Tibial nerve (tissue), 4 donors: ENCODE measurements around the gene SEPTIN5. TPM values are rescaled to one million over a fixed set of nuclear protein-coding genes. Genes with fewer than 3 reads are reported as not detected.

Experiments used
- DNase-seq, 2 donors: peaks; one replicate each; pipeline ENCODE4 v3.0.0-alpha.2; 2019; ENCODE audit warnings: low spot score in 2 of 2
- H3K27ac ChIP-seq, 4 donors: fragments of 200-600 bp; sonication (generic) in 3 of 4; one replicate each; pipeline ENCODE4 v1.5.1; 2017 to 2019; ENCODE audit warnings: mild to moderate bottlenecking in 1 of 4
- H3K27me3 ChIP-seq, 2 donors: fragments of 200-600 bp; sonication (generic) in 1 of 2; one replicate each; pipeline versions ENCODE4 v1.5.1 to v1.6.0; 2017 to 2019
- H3K36me3 ChIP-seq, 3 donors: fragments of 200-600 bp; sonication (generic); one replicate each; pipeline ENCODE4 v1.5.1; 2018 to 2019
- H3K4me1 ChIP-seq, 4 donors: fragments of 200-600 bp; sonication (generic) in 3 of 4; one replicate each; pipeline ENCODE4 v1.5.1; 2017 to 2019
- H3K4me3 ChIP-seq, 4 donors: fragments of 200-600 bp; sonication (generic) in 3 of 4; one replicate each; pipeline ENCODE4 v1.5.1; 2017 to 2019; ENCODE audit warnings: mild to moderate bottlenecking in 1 of 4, moderate library complexity in 1 of 4
- H3K9me3 ChIP-seq, 4 donors: fragments of 200-600 bp; sonication (generic) in 3 of 4; one replicate each; pipeline ENCODE4 v1.5.1; 2017 to 2019
- EP300 ChIP-seq, 2 donors: sonication (generic); formaldehyde crosslinking; IDR thresholded peaks; one replicate each; pipeline ENCODE4 v1.6.1; 2017; ENCODE audit warnings: antibody characterized with exemption in 2 of 2, mild to moderate bottlenecking in 1 of 2
- POLR2A ChIP-seq, 2 donors: fragments of 450-650 bp; IDR thresholded peaks; one replicate each; pipeline ENCODE4 v1.6.1; 2017; ENCODE audit warnings: antibody characterized with exemption in 2 of 2, mild to moderate bottlenecking in 2 of 2, moderate library complexity in 2 of 2
- WGBS, 2 donors: methylation state at CpG; one replicate each; pipeline ENCODE4 v1.1.5; 2018; 5-methylcytosine and 5-hydroxymethylcytosine counted together
- total RNA-seq, 4 donors: library from RNA; depleted of rRNA; stranded (reverse); fragments of >200 nt; gene quantifications; one replicate each; pipeline ENCODE4 v1.1.0, GENCODE V29; 2016
- TF ChIP-seq, protein P1 (sequence below), 5 experiments: fragments of 200-600 bp in 3 of 5; fragments of 450-650 bp in 2 of 5; sonication (generic) in 3 of 5; IDR thresholded peaks; one replicate each; pipeline ENCODE4 v1.5.1; 2016 to 2019; ENCODE audit warnings: antibody characterized with exemption in 5 of 5, mild to moderate bottlenecking in 3 of 5, moderate library complexity in 2 of 5

The SEPTIN5 gene
- total RNA-seq, 4 donors from 2014 or later: 11.4 to 29.1 (median 25.2) TPM

DNA sequence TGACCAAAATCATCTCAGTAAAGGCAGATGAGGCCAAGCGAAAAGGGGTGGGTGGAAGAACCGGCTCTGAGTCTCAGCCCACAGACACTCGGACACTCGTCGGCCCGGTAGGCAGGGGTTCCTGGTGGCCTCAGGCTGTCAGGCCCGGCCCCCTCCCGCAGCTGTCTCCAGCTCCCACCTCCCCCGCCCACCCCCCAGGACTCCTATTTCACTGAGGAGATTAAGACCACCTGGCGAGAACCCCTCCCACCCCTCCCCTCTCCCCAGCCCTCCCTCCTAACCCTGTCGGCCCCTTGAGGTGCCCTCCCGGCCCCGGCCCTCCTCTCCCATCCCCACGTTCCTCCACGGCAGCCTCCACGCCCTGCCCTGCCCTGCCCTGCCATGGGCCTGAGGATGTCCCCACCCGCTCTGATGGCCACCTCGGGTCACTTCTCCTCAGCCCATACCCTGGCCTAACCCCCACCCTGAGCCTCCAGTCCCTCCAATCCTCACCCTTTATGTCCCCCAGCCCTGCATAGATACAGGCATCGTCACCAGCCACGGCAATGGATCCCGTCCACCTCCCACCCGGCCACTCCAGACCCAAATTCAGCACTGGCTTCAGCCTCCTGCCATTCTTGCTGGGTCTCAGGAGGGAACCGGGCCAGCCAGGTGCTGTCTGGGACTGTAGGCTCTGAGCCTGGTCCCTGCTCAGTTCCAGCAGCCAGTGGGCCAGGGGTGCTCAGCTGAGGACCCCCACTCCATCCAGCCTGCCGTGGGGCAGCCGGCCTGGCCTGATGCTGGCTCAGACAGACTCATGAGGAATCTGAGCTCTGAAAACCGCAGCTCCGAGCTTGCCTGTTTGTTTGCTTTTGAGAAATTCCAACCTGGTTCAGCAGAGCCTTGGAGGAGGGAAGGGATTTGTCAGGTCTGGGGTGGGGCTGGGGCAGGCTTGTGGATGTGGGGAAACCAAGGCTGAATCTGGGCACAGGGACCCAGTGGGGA, 36.5 kb downstream of the SEPTIN5 start:
- no peak for DNase-seq
- Histone ChIP-seq H3K9me3 (no peaks in the 10 kb centered on the region), H3K4me3 (no peak overlapping the region), H3K4me1 (peaks cover 0 to 14% (median 4%) of the 10 kb centered on the region in 4 donors), H3K27me3 (peaks cover 0 to 24% of the 10 kb centered on the region in 2 donors), H3K36me3 (no peaks in the 10 kb centered on the region), H3K27ac (no peak overlapping the region)
- TF ChIP-seq POLR2A (IDR thresholded peaks at IDR 0.05): no peak
- TF ChIP-seq EP300 (IDR thresholded peaks at IDR 0.05): no peak
- TF ChIP-seq, protein P1, sequence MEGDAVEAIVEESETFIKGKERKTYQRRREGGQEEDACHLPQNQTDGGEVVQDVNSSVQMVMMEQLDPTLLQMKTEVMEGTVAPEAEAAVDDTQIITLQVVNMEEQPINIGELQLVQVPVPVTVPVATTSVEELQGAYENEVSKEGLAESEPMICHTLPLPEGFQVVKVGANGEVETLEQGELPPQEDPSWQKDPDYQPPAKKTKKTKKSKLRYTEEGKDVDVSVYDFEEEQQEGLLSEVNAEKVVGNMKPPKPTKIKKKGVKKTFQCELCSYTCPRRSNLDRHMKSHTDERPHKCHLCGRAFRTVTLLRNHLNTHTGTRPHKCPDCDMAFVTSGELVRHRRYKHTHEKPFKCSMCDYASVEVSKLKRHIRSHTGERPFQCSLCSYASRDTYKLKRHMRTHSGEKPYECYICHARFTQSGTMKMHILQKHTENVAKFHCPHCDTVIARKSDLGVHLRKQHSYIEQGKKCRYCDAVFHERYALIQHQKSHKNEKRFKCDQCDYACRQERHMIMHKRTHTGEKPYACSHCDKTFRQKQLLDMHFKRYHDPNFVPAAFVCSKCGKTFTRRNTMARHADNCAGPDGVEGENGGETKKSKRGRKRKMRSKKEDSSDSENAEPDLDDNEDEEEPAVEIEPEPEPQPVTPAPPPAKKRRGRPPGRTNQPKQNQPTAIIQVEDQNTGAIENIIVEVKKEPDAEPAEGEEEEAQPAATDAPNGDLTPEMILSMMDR (IDR thresholded peaks at IDR 0.05): no peak
- WGBS, 2 donors: 60 to 73% methylated on average over 25 to 27 of the region's 27 CpGs

DNA sequence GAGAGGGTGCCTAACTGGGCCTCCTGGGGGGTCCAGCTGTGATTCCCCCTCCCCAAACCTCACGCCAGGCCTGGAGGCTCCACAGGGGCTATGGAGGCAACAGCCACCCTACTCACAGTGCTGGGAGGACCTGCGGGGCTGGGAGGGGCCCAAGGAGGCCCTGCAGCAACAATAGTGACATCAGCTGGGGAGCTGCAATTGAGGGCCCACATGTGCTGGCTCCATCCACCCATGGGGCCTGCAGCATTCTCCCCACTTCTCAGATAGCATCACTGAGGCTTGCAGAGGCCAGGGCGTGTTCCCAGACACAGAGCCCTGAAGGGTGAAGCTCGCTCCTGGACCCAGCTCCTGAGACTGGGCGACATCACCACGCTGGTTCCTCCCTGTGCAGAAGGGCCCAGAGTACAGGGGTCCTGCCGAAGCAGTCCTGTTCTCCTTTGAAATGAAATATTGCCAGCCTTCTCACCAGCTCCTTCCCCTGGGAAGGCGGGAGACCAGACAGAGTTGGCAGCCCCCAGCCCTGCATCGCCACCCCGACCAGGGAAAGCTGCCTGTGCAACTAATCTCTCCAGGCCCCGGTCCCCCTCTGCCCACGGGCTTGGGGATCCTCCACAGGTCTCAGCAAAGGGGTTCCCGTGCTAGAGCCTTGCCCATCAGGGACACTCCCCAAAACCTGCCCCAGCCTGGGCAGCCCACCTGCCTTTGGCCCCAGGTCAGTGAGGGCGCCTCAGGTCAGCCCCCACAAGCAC, 37.4 kb downstream of the SEPTIN5 start:
- TF ChIP-seq, protein P1 (IDR thresholded peaks at IDR 0.05): no peak
- TF ChIP-seq EP300 (IDR thresholded peaks at IDR 0.05): no peak
- no peak for TF ChIP-seq POLR2A (IDR thresholded peaks at IDR 0.05)
- peaks cover 0 to 33% of the 10 kb centered on the region in 2 donors for H3K27me3 ChIP-seq

DNA sequence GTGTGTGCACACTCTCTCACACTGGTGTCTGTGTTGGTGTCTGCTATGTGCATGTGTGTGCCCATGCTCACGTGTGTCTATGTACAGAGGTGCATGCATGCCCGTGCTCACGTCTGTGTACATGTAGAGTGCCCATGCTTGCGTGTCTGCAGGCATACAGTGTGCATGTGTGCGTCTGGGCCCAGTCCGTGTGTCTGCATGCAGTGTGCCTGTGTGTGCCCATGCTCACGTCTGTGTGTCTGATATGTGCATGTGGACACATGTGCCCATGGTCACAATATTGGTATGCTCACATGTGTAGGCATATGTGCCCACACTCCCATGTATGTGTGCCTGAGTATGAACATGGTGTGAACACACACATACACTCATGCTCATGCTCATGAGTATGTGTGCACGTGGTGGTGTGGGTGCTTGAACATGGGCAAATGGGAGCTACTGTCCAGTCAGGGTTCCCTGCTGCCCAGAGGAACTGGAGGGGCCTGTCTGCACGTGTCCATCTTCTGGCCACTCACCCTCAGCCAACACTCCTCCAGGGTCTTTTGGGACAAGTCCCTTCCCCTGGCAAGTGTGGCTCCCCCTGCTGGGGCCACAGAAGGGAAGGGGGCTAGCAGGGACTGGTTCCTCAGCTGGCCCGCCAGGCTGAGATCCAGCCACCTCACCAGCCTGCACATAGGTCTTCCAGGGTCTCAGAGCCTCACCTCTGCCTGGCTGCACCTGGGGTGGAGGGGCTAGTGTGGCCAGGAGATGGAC, 39.0 kb downstream of the SEPTIN5 start:
- Histone ChIP-seq H3K4me3 (no peak overlapping the region), H3K4me1 (peaks cover 0 to 32% (median 16%) of the 10 kb centered on the region in 4 donors), H3K27me3 (peaks cover 0 to 49% of the 10 kb centered on the region in 2 donors), H3K36me3 (no peaks in the 10 kb centered on the region), H3K27ac (no peak overlapping the region), H3K9me3 (no peaks in the 10 kb centered on the region)
- TF ChIP-seq EP300 (IDR thresholded peaks at IDR 0.05): no peak
- DNase-seq: no peak
- whole genome bisulfite sequencing, 2 donors: 86 to 92% methylated on average over 8 to 9 of the region's 10 CpGs

More for the DNA sequence above, 37.4 kb downstream of the SEPTIN5 start:
- no peaks in the 10 kb centered on the region for H3K36me3 ChIP-seq
- H3K4me1 ChIP-seq: peaks cover 0 to 23% (median 10%) of the 10 kb centered on the region in 4 donors
- H3K4me3 ChIP-seq: no peak overlapping the region
- no peaks in the 10 kb centered on the region for H3K9me3 ChIP-seq
- WGBS, 2 donors: 82 to 86% methylated on average over 8 to 9 of the region's 14 CpGs
- no peak for DNase-seq
- no peak overlapping the region for H3K27ac ChIP-seq

DNA sequence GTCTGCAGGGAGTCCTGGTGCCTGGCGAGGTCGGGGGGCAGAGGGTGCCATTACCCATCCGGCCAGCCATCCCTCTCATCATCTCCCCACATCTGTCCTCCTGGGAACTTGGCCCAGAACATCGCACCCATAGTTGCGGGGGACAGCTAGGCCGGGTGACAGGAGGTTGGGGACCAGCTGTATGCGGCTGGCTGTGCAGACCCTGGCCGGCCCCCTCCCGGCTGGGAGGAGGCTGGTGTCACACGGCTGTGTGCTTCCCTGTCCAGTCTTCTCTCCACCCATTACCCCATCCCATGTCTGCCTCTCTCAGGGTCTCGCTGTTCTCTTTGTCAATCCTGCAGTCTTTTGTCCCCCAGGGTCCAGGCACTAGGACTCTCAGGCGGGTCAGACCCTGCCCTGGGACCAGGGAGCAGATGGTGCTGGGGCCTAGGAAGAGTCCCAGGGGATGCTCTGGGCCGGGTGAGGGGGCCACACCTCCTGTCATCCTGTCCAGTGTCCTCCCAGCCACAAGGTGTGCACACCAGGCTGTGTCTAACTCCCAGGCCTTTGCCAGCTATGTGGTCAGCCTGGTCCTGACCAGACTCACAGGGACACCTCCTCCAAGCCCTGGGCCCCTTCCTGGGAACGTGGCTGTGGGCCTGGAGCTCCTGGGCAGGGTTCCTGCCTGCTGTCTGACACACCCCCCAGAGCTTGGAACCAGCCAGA, 39.8 kb downstream of the SEPTIN5 start:
- WGBS, 2 donors: 71 to 73% methylated on average over 14 of the region's 14 CpGs
- TF ChIP-seq POLR2A (IDR thresholded peaks at IDR 0.05) (no peak), EP300 (IDR thresholded peaks at IDR 0.05) (no peak)
- TF ChIP-seq, protein P1 (IDR thresholded peaks at IDR 0.05): no peak
- peaks cover 0 to 58% of the 10 kb centered on the region in 2 donors for H3K27me3 ChIP-seq

More for the DNA sequence above, 39.8 kb downstream of the SEPTIN5 start:
- H3K9me3 ChIP-seq: no peaks in the 10 kb centered on the region
- H3K36me3 ChIP-seq: no peaks in the 10 kb centered on the region
- H3K4me3 ChIP-seq: no peak overlapping the region
- H3K27ac ChIP-seq: no peak overlapping the region
- H3K4me1 ChIP-seq: peaks cover 0 to 41% (median 16%) of the 10 kb centered on the region in 4 donors
- DNase-seq: no peak
